Prostate gland (tissue), 2 donors: ENCODE results near the gene PLEKHN1.

Experiments
- CTCF ChIP-seq, 4 experiments: fragments of 200-600 bp in 2 of 4; fragments of 450-650 bp in 2 of 4; sonication (generic) in 2 of 4; IDR thresholded peaks; 1 replicate in 3 of 4; 2 replicates in 1 of 4; pipeline ENCODE4 v1.5.1; 2016 to 2019; ENCODE audit warnings: antibody characterized with exemption in 4 of 4, mild to moderate bottlenecking in 2 of 4, moderate library complexity in 2 of 4
- POLR2A ChIP-seq: fragments of 450-650 bp; IDR thresholded peaks from one replicate; pipeline ENCODE4 v1.6.1; 2016; ENCODE audit warnings: antibody characterized with exemption, mild to moderate bottlenecking
- POLR2AphosphoS5 ChIP-seq: sonication (generic); formaldehyde crosslinking; IDR thresholded peaks from one replicate; pipeline ENCODE4 v1.6.1; 2017; ENCODE audit warnings: antibody characterized with exemption

GRCh38 chr1:964691-965525 is 1.4 kb upstream of the PLEKHN1 start:
- TF ChIP-seq POLR2A: no peak
- TF ChIP-seq POLR2AphosphoS5: no peak
- no peak for TF ChIP-seq CTCF (IDR thresholded peaks at IDR 0.05)
